HG02970 (cell line): Measurements from ENCODE around the gene SDR42E1.
"Not testable (repeated sequence)": the region's sequence is repeated elsewhere in the genome, so short reads cannot be mapped to it uniquely, and the experiment has no call there.

Experiments used
- ATAC-seq: cut with Tn5 transposase; IDR thresholded peaks from one replicate; pipeline ENCODE4 v1.9.1; 2021; ENCODE audit warnings: mild to moderate bottlenecking, moderate library complexity, moderate number of reproducible peaks; ENCODE audit not compliant: unreplicated experiment, low FRiP score

Gene SDR42E1

GRCh38 chr16:82006036-82006435 lies 5.2 kb downstream of the SDR42E1 start:
- ATAC-seq, result no peak

GRCh38 chr16:82005027-82005830 lies 6.0 kb downstream of the SDR42E1 start:
- ATAC-seq, result no peak

GRCh38 chr16:82004601-82005000 lies 6.7 kb downstream of the SDR42E1 start:
- no peak for ATAC-seq

DNA sequence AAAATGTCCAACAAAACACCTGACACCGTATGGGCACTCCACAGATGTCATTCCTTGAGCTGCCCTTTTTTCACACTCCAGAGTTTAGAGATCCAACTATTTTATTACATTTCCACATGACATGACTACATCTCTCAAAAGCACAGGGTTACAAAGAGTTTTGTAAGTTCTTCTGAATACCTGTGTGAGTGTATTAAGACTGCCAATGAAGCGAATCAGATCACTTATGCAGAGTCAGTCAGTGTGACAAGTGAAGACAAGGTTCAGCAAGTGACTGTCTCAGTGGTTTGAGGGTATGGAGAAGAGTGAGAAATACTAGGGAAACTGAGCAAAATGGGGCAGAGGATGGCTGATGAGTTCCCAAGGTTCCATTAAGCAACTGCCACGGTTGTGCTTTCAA lies 8.4 kb downstream of the SDR42E1 start:
- no peak for ATAC-seq

- ATAC-seq, result no peak
Measured at GRCh38 chr16:81997738-81998137, 13.5 kb downstream of the SDR42E1 start.

GRCh38 chr16:81996664-81997509 lies 14.4 kb downstream of the SDR42E1 start:
- ATAC-seq, result no peak

- ATAC-seq, result no peak
Measured at GRCh38 chr16:81995651-81996050, 15.6 kb downstream of the SDR42E1 start.

- ATAC-seq, result no peak
Measured at GRCh38 chr16:81994485-81994884, 16.8 kb downstream of the SDR42E1 start.

DNA sequence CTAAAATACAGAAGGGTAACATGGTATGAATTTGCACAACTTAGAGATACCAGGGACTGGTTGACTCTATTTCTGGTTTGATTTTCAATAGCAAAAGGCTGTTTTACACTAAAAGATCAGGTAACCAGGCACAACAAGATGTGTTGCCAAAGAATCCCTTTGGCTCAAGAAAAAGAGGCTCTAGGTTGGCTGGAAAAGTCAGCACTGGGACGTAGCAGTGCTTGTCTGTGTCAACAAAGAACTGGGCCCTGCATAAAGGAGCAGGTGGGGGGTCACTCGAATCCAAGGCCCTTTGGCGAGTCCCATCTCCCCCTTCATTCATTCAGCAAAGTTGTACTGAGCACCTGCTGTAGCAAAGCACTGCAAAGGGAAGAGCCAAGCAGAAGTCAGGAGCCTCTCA lies 18.4 kb downstream of the SDR42E1 start:
- ATAC-seq, result no peak

DNA sequence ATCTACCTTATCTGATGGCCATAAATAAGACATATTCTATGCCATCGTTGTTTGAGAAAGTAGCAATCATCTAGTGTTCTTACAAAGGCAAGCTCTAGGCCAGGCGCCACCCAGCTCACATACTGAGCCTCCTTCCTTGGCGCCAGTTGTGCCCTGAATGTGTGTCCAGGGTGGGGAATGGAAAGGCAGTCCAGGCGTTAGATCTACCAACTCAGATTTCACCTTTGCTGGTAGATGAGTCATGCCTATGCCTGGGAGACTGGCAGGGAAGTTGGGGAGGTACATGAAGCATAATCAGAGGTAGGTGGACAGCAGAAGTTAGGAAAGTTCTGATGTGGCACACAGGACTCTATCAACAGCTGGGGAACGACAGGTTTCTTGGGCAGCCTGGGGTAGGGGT lies 23.6 kb downstream of the SDR42E1 start:
- no peak for ATAC-seq

DNA sequence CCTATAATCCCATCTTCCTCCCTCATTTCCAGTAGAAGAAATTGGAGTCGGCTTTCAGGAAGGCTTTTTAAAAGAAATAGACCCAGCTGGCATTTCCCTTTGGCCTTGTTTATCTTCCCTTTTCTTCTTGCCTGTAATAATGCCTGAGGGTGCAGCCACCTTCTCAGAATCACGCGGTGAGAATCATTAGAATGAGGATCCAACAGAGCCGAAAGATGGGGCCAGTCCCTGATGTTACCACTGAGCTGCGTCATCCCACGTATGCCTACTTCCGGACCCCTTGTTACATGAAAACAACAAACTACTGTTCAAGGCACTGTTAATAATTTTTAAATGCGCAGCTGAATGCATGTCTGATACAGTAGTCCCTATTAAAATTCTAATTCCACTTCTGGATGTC lies 24.1 kb downstream of the SDR42E1 start:
- ATAC-seq, result no peak

- not testable (repeated sequence) for ATAC-seq
Measured at GRCh38 chr16:81977335-81977942, 33.8 kb downstream of the SDR42E1 start.

DNA sequence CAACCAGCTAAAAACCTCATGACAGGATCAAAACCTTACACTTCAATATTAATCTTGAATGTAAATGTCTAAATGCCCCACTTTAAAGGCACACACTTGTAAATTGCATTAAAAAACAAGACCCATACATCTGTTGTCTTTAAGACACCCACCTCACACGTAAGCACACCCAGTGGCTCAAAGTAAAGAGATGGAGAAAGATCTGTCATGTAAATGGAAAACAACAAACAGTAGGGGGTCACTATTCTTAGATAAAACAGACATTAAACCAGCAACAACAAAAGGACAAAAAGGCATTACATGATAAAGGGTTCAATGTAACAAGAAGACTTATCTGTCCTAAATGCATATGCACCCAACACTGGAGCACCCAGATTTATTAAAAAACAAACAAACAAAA lies 35.6 kb downstream of the SDR42E1 start:
- no peak for ATAC-seq

DNA sequence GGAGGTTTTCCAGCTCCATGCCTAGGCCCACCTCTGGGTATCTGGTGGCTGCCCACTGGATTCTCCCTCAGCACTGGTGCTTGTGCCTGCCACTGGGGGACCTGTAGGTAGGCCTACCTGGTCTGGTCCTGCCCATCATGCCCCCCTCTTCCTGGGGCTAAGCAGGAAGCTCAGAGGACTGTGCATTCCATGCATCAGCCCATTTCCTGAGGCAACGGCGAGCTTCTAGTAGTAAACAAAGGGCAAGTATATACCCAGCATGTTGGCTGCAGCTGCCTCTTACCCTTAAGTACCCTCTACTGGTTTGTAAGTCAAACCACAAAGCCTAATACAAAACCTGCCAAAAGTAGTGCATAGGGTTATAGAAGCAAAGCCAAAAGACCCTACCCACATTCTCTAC lies 37.5 kb downstream of the SDR42E1 start:
- no peak for ATAC-seq

GRCh38 chr16:81971853-81972252 lies 39.4 kb downstream of the SDR42E1 start:
- no peak for ATAC-seq

DNA sequence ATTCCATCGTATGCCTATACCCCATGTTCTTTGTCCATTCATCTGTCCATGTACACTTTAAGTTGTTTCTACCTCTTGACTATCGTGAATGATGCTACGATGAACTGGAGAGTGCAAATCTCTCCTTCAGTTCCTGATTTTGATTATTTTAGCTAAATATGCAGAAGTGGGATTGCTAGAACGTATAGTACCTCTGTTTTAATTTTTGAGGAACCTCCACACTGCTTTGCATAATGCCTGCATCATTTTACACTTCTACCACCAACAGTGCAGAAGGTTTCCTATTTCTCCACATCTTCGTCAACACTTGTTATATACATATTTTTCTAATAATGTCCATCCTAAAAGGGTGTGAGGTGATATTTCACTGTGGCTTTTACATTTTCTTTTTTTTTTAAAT lies 43.9 kb downstream of the SDR42E1 start:
- no peak for ATAC-seq

GRCh38 chr16:81964808-81965207 lies 46.5 kb downstream of the SDR42E1 start:
- no peak for ATAC-seq

DNA sequence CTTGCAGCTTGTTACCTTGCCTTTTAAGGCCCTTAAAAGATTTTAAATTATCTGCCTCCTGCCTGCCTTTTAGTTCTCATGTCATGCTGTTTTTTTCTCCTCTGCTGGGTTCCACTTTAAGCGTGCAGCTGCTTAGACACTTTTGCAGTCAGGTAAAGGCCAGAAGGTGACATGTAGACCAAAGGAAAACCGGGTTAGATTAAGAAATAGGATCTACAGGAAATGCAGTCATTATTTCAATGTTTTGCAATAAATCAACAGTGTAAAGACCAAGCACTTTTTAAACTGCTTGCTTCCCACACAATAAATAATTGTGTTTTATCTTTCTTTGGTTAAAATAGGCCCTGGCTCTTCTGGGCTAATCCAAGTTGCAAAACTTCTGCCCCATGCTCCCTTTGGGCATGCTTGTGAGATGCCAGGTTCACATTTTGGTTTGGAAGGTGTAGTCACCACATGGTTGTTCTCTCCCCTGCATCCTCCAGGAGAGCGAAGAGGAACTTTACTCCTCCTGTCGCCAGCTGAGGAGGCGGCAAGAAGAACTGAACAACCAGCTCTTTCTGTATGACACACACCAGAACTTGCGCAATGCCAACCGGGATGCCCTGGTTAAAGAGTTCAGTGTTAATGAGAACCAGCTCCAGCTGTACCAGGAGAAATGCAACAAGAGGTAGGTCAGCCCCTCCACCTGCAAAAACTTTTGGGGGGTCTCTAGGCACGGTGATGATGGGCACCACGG lies 54.9 kb downstream of the SDR42E1 start:
- no peak for ATAC-seq

GRCh38 chr16:81951564-81951963 lies 59.7 kb downstream of the SDR42E1 start:
- no peak for ATAC-seq

GRCh38 chr16:81946206-81946605 lies 65.1 kb downstream of the SDR42E1 start:
- no peak for ATAC-seq

- ATAC-seq, result no peak
Measured at GRCh38 chr16:81945665-81946064, 65.6 kb downstream of the SDR42E1 start.
